ENCODE measurements around the gene DYRK4. TPM values are rescaled to one million over a fixed set of nuclear protein-coding genes. Genes with fewer than 3 reads are reported as not detected.

The DYRK4 gene
- total and polyA plus RNA-seq, 5 donors = 31.1 to 50.4 (median 32.5) TPM

Other genes starting within 250 kb of the DYRK4 start
- gene TIGAR, start 241.0 kb upstream of the DYRK4 start, total RNA-seq = 10 to 100 TPM in 2 of 4 donors, 1 to 10 TPM in 2; 8.6 to 14.5 (median 11.1) TPM
- gene TIGAR, start 241.0 kb upstream of the DYRK4 start, polyA plus RNA-seq = 4.9 TPM
- gene FGF23, start 182.5 kb upstream of the DYRK4 start, total RNA-seq = under 1 TPM in 2 of 4 donors, not detected in 2; 0.24 to 0.25 TPM
- gene FGF23, start 182.5 kb upstream of the DYRK4 start, polyA plus RNA-seq = 0.68 TPM
- not detected for gene FGF6, start 116.4 kb upstream of the DYRK4 start, total RNA-seq
- not detected for gene FGF6, start 116.4 kb upstream of the DYRK4 start, polyA plus RNA-seq
- gene RAD51AP1, start 23.3 kb upstream of the DYRK4 start, total RNA-seq = 1 to 10 TPM in 3 of 4 donors, under 1 TPM in 1; 0.28 to 1.9 (median 1.5) TPM
- 0.52 TPM for gene RAD51AP1, start 23.3 kb upstream of the DYRK4 start, polyA plus RNA-seq
- 1 to 10 TPM; 3.3 to 5.8 (median 4.2) TPM for gene AKAP3, start 86.8 kb downstream of the DYRK4 start, total RNA-seq
- 3.6 TPM for gene AKAP3, start 86.8 kb downstream of the DYRK4 start, polyA plus RNA-seq
- 100 to 1,000 TPM; 160 to 231 (median 197) TPM for gene NDUFA9, start 86.9 kb downstream of the DYRK4 start, total RNA-seq
- gene NDUFA9, start 86.9 kb downstream of the DYRK4 start, polyA plus RNA-seq = 150 TPM
- gene GALNT8, start 158.2 kb downstream of the DYRK4 start, total RNA-seq = 10 to 100 TPM in 1 of 4 donors, 1 to 10 TPM in 3; 5.3 to 10.3 (median 7.7) TPM
- gene GALNT8, start 158.2 kb downstream of the DYRK4 start, polyA plus RNA-seq = 3.5 TPM

Data from right cardiac atrium (tissue), 5 donors.